ENCODE measurements around the gene UFC1.

DNA sequence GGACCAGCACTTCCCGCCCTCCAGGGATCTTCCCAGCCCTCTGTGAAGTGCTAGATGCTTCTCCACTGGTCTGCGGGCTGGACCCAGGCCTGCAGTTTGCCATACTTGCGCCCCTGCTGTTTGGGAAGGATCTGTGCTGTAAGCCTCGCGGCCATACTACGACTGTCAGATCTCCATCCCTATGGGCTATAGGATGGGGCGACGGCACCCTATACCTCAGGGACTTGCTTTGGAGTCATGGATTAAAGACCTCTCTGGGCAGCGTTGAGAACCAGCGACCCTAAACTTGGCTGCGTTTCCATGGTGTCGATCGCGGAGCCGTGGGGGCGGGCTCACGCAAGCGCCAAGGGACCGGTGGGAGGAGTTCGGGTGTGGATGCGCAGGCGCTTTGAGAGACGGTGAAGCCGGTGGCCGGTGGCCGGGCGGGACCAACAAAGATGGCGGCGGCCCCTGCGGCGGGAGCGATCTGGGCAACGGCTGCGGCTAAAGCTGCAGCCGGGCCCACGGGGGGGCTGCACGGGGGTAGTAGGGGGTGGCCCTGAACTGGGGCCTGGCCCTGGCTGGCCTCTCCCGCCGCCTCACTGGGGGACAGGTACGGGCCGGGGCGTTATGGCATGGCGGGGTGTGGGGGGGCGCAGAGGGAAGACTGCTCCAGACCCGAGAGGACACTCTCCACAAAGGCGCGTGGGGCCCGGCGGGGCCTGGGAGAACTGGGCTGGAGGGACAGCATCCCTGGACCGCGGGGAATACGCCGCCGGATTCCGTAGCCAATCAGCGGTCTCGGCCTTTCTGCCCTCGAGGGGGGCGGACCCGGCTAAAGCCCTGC, 5.5 kb downstream of the UFC1 start, which contains the start of gene USP21:
- TF ChIP-seq RARB (CRISPR knock-in tag; IDR thresholded peaks at IDR 0.05) (peak; percentile 25; the same call in 1 of the 2 replicates), ZFP3 (CRISPR knock-in tag; IDR thresholded peaks at IDR 0.05) (no peak), SNAI2 (CRISPR knock-in tag; IDR thresholded peaks at IDR 0.05) (no peak), OSR1 (CRISPR knock-in tag; IDR thresholded peaks at IDR 0.05) (no peak), ARNTL (CRISPR knock-in tag; IDR thresholded peaks at IDR 0.05; ENCODE audit: borderline replicate concordance, low read depth) (no peak), PPARA (CRISPR knock-in tag; IDR thresholded peaks at IDR 0.05; ENCODE audit: borderline replicate concordance) (no peak), ISL1 (CRISPR knock-in tag; IDR thresholded peaks at IDR 0.05) (no peak), ZNF565 (CRISPR knock-in tag; conservative IDR thresholded peaks at IDR 0.05; ENCODE audit: low read depth) (no peak)
- TF ChIP-seq, protein P1, sequence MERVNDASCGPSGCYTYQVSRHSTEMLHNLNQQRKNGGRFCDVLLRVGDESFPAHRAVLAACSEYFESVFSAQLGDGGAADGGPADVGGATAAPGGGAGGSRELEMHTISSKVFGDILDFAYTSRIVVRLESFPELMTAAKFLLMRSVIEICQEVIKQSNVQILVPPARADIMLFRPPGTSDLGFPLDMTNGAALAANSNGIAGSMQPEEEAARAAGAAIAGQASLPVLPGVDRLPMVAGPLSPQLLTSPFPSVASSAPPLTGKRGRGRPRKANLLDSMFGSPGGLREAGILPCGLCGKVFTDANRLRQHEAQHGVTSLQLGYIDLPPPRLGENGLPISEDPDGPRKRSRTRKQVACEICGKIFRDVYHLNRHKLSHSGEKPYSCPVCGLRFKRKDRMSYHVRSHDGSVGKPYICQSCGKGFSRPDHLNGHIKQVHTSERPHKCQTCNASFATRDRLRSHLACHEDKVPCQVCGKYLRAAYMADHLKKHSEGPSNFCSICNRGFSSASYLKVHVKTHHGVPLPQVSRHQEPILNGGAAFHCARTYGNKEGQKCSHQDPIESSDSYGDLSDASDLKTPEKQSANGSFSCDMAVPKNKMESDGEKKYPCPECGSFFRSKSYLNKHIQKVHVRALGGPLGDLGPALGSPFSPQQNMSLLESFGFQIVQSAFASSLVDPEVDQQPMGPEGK (CRISPR knock-in tag; IDR thresholded peaks at IDR 0.05; ENCODE audit: borderline replicate concordance), result no peak
- TF ChIP-seq, protein P2, sequence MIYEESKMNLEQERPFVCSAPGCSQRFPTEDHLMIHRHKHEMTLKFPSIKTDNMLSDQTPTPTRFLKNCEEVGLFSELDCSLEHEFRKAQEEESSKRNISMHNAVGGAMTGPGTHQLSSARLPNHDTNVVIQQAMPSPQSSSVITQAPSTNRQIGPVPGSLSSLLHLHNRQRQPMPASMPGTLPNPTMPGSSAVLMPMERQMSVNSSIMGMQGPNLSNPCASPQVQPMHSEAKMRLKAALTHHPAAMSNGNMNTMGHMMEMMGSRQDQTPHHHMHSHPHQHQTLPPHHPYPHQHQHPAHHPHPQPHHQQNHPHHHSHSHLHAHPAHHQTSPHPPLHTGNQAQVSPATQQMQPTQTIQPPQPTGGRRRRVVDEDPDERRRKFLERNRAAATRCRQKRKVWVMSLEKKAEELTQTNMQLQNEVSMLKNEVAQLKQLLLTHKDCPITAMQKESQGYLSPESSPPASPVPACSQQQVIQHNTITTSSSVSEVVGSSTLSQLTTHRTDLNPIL (CRISPR knock-in tag; IDR thresholded peaks at IDR 0.05; ENCODE audit: low read depth), result no peak
